Tibial nerve (tissue), 3 donors: Measurements from ENCODE around the gene CDH4.

ENCODE experiments used
- POLR2A ChIP-seq, 2 donors: fragments of 450-650 bp; IDR thresholded peaks; one replicate each; pipeline ENCODE4 v1.6.1; 2017; ENCODE audit warnings: antibody characterized with exemption in 2 of 2, mild to moderate bottlenecking in 2 of 2, moderate library complexity in 2 of 2
- TF ChIP-seq, protein P1 (sequence below), 5 experiments: fragments of 200-600 bp in 3 of 5; fragments of 450-650 bp in 2 of 5; sonication (generic) in 3 of 5; IDR thresholded peaks; one replicate each; pipeline ENCODE4 v1.5.1; 2016 to 2019; ENCODE audit warnings: antibody characterized with exemption in 5 of 5, mild to moderate bottlenecking in 3 of 5, moderate library complexity in 2 of 5

GRCh38 chr20:61692479-61692878 is 440.4 kb downstream of the CDH4 start:
- TF ChIP-seq, protein P1, sequence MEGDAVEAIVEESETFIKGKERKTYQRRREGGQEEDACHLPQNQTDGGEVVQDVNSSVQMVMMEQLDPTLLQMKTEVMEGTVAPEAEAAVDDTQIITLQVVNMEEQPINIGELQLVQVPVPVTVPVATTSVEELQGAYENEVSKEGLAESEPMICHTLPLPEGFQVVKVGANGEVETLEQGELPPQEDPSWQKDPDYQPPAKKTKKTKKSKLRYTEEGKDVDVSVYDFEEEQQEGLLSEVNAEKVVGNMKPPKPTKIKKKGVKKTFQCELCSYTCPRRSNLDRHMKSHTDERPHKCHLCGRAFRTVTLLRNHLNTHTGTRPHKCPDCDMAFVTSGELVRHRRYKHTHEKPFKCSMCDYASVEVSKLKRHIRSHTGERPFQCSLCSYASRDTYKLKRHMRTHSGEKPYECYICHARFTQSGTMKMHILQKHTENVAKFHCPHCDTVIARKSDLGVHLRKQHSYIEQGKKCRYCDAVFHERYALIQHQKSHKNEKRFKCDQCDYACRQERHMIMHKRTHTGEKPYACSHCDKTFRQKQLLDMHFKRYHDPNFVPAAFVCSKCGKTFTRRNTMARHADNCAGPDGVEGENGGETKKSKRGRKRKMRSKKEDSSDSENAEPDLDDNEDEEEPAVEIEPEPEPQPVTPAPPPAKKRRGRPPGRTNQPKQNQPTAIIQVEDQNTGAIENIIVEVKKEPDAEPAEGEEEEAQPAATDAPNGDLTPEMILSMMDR (IDR thresholded peaks at IDR 0.05), result no peak
- no peak for TF ChIP-seq POLR2A (IDR thresholded peaks at IDR 0.05)
